ENCODE results near the gene GPATCH3.

GPATCH3 gene

GRCh38 chr1:26854906-26855305, 45.4 kb downstream of the GPATCH3 start:
- DNase-seq (ENCODE audit: low spot score) = no peak
- no peak for TF ChIP-seq CTCF (IDR thresholded peaks at IDR 0.05; ENCODE audit: borderline replicate concordance, control extremely low read depth, extremely low read depth, insufficient read depth, missing control alignments)
- in situ Hi-C loops (cut with MboI; ENCODE audit: low sequenced_read_pairs, unreplicated experiment) = no loop called here

- TF ChIP-seq CTCF (IDR thresholded peaks at IDR 0.05; ENCODE audit: borderline replicate concordance, control extremely low read depth, extremely low read depth, insufficient read depth, missing control alignments) = no peak
- in situ Hi-C loops (cut with MboI; ENCODE audit: low sequenced_read_pairs, unreplicated experiment) = no loop called here
- DNase-seq (ENCODE audit: low spot score) = no peak
These were observed 46.7 kb downstream of the GPATCH3 start for GRCh38 chr1:26853600-26853999.

GRCh38 chr1:26853156-26853555, 47.1 kb downstream of the GPATCH3 start:
- in situ Hi-C loops (cut with MboI; ENCODE audit: low sequenced_read_pairs, unreplicated experiment) = no loop called here
- TF ChIP-seq CTCF (IDR thresholded peaks at IDR 0.05; ENCODE audit: borderline replicate concordance, control extremely low read depth, extremely low read depth, insufficient read depth, missing control alignments) = peak; percentile 63
- DNase-seq (ENCODE audit: low spot score) = peak; percentile 83

GRCh38 chr1:26852701-26853100, 47.6 kb downstream of the GPATCH3 start:
- in situ Hi-C loops (cut with MboI; ENCODE audit: low sequenced_read_pairs, unreplicated experiment) = no loop called here
- DNase-seq (ENCODE audit: low spot score) = no peak
- no peak for TF ChIP-seq CTCF (IDR thresholded peaks at IDR 0.05; ENCODE audit: borderline replicate concordance, control extremely low read depth, extremely low read depth, insufficient read depth, missing control alignments)

- TF ChIP-seq CTCF (IDR thresholded peaks at IDR 0.05; ENCODE audit: borderline replicate concordance, control extremely low read depth, extremely low read depth, insufficient read depth, missing control alignments) = no peak
- DNase-seq (ENCODE audit: low spot score) = no peak
- in situ Hi-C loops (cut with MboI; ENCODE audit: low sequenced_read_pairs, unreplicated experiment) = no loop called here
These were observed 49.1 kb downstream of the GPATCH3 start for GRCh38 chr1:26851106-26851684.

GRCh38 chr1:26848941-26849774, 51.1 kb downstream of the GPATCH3 start:
- no peak for DNase-seq (ENCODE audit: low spot score)
- TF ChIP-seq CTCF (IDR thresholded peaks at IDR 0.05; ENCODE audit: borderline replicate concordance, control extremely low read depth, extremely low read depth, insufficient read depth, missing control alignments) = no peak
- in situ Hi-C loops (cut with MboI; ENCODE audit: low sequenced_read_pairs, unreplicated experiment) = no loop called here
